Mesendoderm (in vitro differentiated cells): Measurements from ENCODE around the gene ZBTB43.

ENCODE experiments used
- DNase-seq: peaks from one replicate; pipeline ENCODE4 v3.0.0; 2013
- H2AK5ac ChIP-seq: 2 replicates; pipeline ENCODE4 v1.6.1; 2013; ENCODE audit warnings: low read length, inconsistent platforms
- H2BK120ac ChIP-seq: 2 replicates; pipeline ENCODE4 v1.6.1; 2013; ENCODE audit warnings: low read depth, mild to moderate bottlenecking, low read length, moderate library complexity, mixed read lengths
- H2BK15ac ChIP-seq: replicated peaks from 2 replicates; pipeline ENCODE4 v1.6.1; 2013; ENCODE audit warnings: low read depth, mild to moderate bottlenecking, moderate library complexity
- H2BK5ac ChIP-seq: 2 replicates; pipeline ENCODE4 v1.6.1; 2013; ENCODE audit warnings: low read length, inconsistent platforms
- H3K18ac ChIP-seq: 2 replicates; pipeline ENCODE4 v1.6.1; 2013; ENCODE audit warnings: mild to moderate bottlenecking, low read length, mixed read lengths
- H3K23ac ChIP-seq: one replicate; pipeline ENCODE4 v1.6.1; 2013; ENCODE audit warnings: low read length
- H3K27ac ChIP-seq: 2 replicates; pipeline ENCODE4 v1.5.1; 2013; ENCODE audit warnings: low read depth, mild to moderate bottlenecking, inconsistent platforms, low read length, moderate library complexity
- H3K27me3 ChIP-seq: 2 replicates; pipeline ENCODE4 v1.6.1; 2013; ENCODE audit warnings: low read length, control low read depth, mild to moderate bottlenecking, inconsistent platforms; ENCODE audit not compliant: insufficient read depth, poor library complexity
- H3K36me3 ChIP-seq: 2 replicates; pipeline ENCODE4 v1.6.1; 2013; ENCODE audit warnings: low read length, inconsistent platforms; ENCODE audit not compliant: control insufficient read depth, insufficient read depth
- H3K4ac ChIP-seq: one replicate; pipeline ENCODE4 v1.6.1; 2013; ENCODE audit warnings: low read depth, mild to moderate bottlenecking, low read length, moderate library complexity
- H3K4me1 ChIP-seq: 2 replicates; pipeline ENCODE4 v1.6.1; 2013; ENCODE audit warnings: low read depth, low read length, inconsistent platforms; ENCODE audit not compliant: control insufficient read depth
- H3K4me2 ChIP-seq: 2 replicates; pipeline ENCODE4 v1.6.1; 2013; ENCODE audit warnings: low read length
- H3K4me3 ChIP-seq: 2 replicates; pipeline ENCODE4 v1.5.1; 2013; ENCODE audit warnings: mild to moderate bottlenecking, low read length
- H3K56ac ChIP-seq: one replicate; pipeline ENCODE4 v1.6.1; 2013; ENCODE audit warnings: low read length
- H3K79me1 ChIP-seq: 2 replicates; pipeline ENCODE4 v1.6.1; 2013; ENCODE audit warnings: low read length, inconsistent platforms
- H3K79me2 ChIP-seq: 2 replicates; pipeline ENCODE4 v1.6.1; 2013; ENCODE audit warnings: mild to moderate bottlenecking, low read length; ENCODE audit not compliant: control insufficient read depth, insufficient read depth
- H3K9ac ChIP-seq: 2 replicates; pipeline ENCODE4 v1.6.1; 2013; ENCODE audit warnings: low read length, inconsistent platforms
- H4K5ac ChIP-seq: one replicate; pipeline ENCODE4 v1.6.1; 2013; ENCODE audit warnings: low read length
- H4K8ac ChIP-seq: one replicate; pipeline ENCODE4 v1.6.1; 2013; ENCODE audit warnings: low read depth, mild to moderate bottlenecking, control low read depth, low read length, moderate library complexity
- WGBS: extraction: QIAGEN DNeasy Blood & Tissue Kit; methylation state at CpG from one replicate; pipeline ENCODE4 v1.1.7; 2013; ENCODE audit warnings: low lambda C conversion rate, missing lambda C conversion rate; ENCODE audit not compliant: insufficient coverage; ENCODE audit errors: extremely low coverage; 5-methylcytosine and 5-hydroxymethylcytosine counted together

Gene ZBTB43

DNA sequence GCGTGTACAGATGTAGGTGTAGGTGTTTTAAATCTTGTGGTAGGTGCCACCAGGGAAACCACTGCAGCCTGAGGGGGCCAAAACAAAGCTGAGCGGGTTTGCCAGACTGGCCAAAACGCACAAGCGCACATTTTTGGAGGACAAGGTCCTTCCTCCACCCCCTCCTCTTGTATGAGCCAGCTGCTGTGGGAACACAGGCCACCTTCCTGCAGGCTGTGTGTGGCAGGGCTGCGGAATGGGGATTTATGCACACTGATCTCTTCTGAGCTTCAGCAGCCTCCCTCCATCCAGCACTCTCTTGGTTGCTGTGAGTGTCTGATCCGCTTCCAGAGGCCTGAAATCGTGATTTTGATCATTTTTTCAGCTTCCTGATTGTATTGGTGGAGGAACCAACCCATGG is 22.4 kb downstream of the ZBTB43 start:
- H3K56ac ChIP-seq, result no peak overlapping the region
- no peak overlapping the region for H3K4me3 ChIP-seq
- WGBS, result no CpG with 5 or more reads among the region's 7 CpGs
- no peak overlapping the region for H2BK15ac ChIP-seq
- no peak overlapping the region for H3K27ac ChIP-seq
- no peak overlapping the region for H3K9ac ChIP-seq
- H2AK5ac ChIP-seq, result no peak overlapping the region
- H3K4me1 ChIP-seq, result no peaks in the 10 kb centered on the region
- no peak overlapping the region for H3K4me2 ChIP-seq
- H3K79me2 ChIP-seq, result no peaks in the 10 kb centered on the region
- no peak overlapping the region for H3K4ac ChIP-seq
- no peak overlapping the region for H4K8ac ChIP-seq
- no peak overlapping the region for H3K23ac ChIP-seq
- H2BK120ac ChIP-seq, result no peak overlapping the region
- H3K27me3 ChIP-seq, result no peaks in the 10 kb centered on the region
- no peak overlapping the region for H3K18ac ChIP-seq
- no peak for DNase-seq
- H4K5ac ChIP-seq, result no peak overlapping the region
- no peak overlapping the region for H2BK5ac ChIP-seq
- peaks cover 3% of the 10 kb centered on the region for H3K79me1 ChIP-seq
- H3K36me3 ChIP-seq, result no peaks in the 10 kb centered on the region

- H3K23ac ChIP-seq, result no peak overlapping the region
- peaks cover 8% of the 10 kb centered on the region for H3K36me3 ChIP-seq
- no peak overlapping the region for H3K9ac ChIP-seq
- H3K4me2 ChIP-seq, result no peak overlapping the region
- H3K18ac ChIP-seq, result no peak overlapping the region
- no peak for DNase-seq
- H2AK5ac ChIP-seq, result no peak overlapping the region
- H3K4ac ChIP-seq, result no peak overlapping the region
- H4K5ac ChIP-seq, result no peak overlapping the region
- no peak overlapping the region for H3K56ac ChIP-seq
- peaks cover 3% of the 10 kb centered on the region for H3K79me1 ChIP-seq
- H4K8ac ChIP-seq, result no peak overlapping the region
- H3K27ac ChIP-seq, result no peak overlapping the region
- no peak overlapping the region for H2BK5ac ChIP-seq
- H3K79me2 ChIP-seq, result no peaks in the 10 kb centered on the region
- H3K4me3 ChIP-seq, result no peak overlapping the region
- no peaks in the 10 kb centered on the region for H3K4me1 ChIP-seq
- no peak overlapping the region for H2BK120ac ChIP-seq
- no peaks in the 10 kb centered on the region for H3K27me3 ChIP-seq
- H2BK15ac ChIP-seq, result no peak overlapping the region
- WGBS, result no CpG with 5 or more reads among the region's 1 CpG
Measured at GRCh38 chr9:126829035-126829434, 24.2 kb downstream of the ZBTB43 start.

DNA sequence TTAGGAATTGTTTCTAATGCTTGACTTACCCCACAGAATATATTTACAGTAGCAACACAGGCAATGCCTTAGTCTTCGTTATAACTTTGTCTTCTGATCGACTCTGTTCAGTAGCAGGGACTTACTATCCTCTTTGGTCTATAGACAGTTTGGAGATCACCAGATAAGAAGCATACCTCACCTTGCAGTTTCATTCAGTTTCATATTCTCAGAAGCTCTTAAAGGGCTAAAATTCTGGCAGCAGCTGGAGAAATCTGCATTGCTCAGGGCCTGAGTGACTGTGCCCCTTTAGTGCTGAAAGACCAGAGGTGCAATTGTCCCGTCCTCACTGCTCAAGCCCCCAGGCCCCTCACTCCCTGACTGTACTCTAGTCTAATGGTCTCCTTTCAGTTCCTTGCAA is 26.0 kb downstream of the ZBTB43 start:
- DNase-seq, result no peak
- H3K4me2 ChIP-seq, result no peak overlapping the region
- no peak overlapping the region for H2BK15ac ChIP-seq
- H2AK5ac ChIP-seq, result no peak overlapping the region
- no peak overlapping the region for H4K8ac ChIP-seq
- no peak overlapping the region for H3K56ac ChIP-seq
- H3K27ac ChIP-seq, result no peak overlapping the region
- no peaks in the 10 kb centered on the region for H3K4me1 ChIP-seq
- no peaks in the 10 kb centered on the region for H3K79me2 ChIP-seq
- H3K4ac ChIP-seq, result no peak overlapping the region
- H3K27me3 ChIP-seq, result no peaks in the 10 kb centered on the region
- no peak overlapping the region for H3K4me3 ChIP-seq
- H2BK120ac ChIP-seq, result no peak overlapping the region
- no peak overlapping the region for H3K23ac ChIP-seq
- no peak overlapping the region for H3K9ac ChIP-seq
- no peak overlapping the region for H4K5ac ChIP-seq
- H3K36me3 ChIP-seq, result peaks cover 8% of the 10 kb centered on the region
- no peak overlapping the region for H3K18ac ChIP-seq
- H2BK5ac ChIP-seq, result no peak overlapping the region
- WGBS, result no CpG with 5 or more reads among the region's 3 CpGs
- peaks cover 6% of the 10 kb centered on the region for H3K79me1 ChIP-seq

DNA sequence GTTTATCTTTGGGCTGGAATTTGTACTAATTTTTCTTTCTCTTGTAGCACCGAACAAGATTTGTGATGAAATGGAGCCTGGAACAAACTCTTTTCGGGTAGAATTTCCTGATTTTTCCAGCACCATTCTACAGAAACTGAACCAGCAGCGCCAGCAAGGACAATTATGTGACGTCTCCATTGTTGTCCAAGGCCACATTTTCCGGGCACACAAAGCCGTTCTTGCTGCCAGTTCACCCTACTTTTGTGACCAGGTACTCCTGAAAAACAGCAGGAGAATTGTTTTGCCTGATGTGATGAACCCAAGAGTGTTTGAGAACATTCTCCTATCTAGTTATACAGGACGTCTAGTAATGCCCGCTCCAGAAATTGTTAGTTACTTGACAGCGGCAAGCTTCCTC is 27.6 kb downstream of the ZBTB43 start:
- Histone ChIP-seq H3K79me2 (no peaks in the 10 kb centered on the region), H3K9ac (no peak overlapping the region), H3K79me1 (peaks cover 4% of the 10 kb centered on the region), H3K4ac (no peak overlapping the region), H3K27ac (no peak overlapping the region), H2AK5ac (no peak overlapping the region), H3K4me2 (no peak overlapping the region), H4K5ac (no peak overlapping the region), H2BK15ac (no peak overlapping the region), H3K56ac (no peak overlapping the region), H3K18ac (no peak overlapping the region), H3K27me3 (no peaks in the 10 kb centered on the region), H3K36me3 (peaks cover 8% of the 10 kb centered on the region), H2BK120ac (no peak overlapping the region), H4K8ac (no peak overlapping the region), H3K4me1 (no peaks in the 10 kb centered on the region), H2BK5ac (no peak overlapping the region), H3K23ac (no peak overlapping the region), H3K4me3 (no peak overlapping the region)
- no CpG with 5 or more reads among the region's 9 CpGs for WGBS
- DNase-seq, result no peak

- H4K8ac ChIP-seq, result no peak overlapping the region
- H2BK15ac ChIP-seq, result no peak overlapping the region
- H2BK120ac ChIP-seq, result no peak overlapping the region
- no peak overlapping the region for H3K23ac ChIP-seq
- H3K4me3 ChIP-seq, result no peak overlapping the region
- H2BK5ac ChIP-seq, result no peak overlapping the region
- H3K27ac ChIP-seq, result no peak overlapping the region
- H3K4me1 ChIP-seq, result no peaks in the 10 kb centered on the region
- no peaks in the 10 kb centered on the region for H3K27me3 ChIP-seq
- no peak overlapping the region for H3K4me2 ChIP-seq
- peaks cover 8% of the 10 kb centered on the region for H3K36me3 ChIP-seq
- no peak overlapping the region for H2AK5ac ChIP-seq
- no peaks in the 10 kb centered on the region for H3K79me2 ChIP-seq
- no peak overlapping the region for H3K18ac ChIP-seq
- H3K9ac ChIP-seq, result no peak overlapping the region
- H3K56ac ChIP-seq, result no peak overlapping the region
- H4K5ac ChIP-seq, result no peak overlapping the region
- WGBS, result no CpG with 5 or more reads among the region's 24 CpGs
- DNase-seq, result no peak
- H3K4ac ChIP-seq, result no peak overlapping the region
- peaks cover 4% of the 10 kb centered on the region for H3K79me1 ChIP-seq
Measured at GRCh38 chr9:126833020-126833419, 28.2 kb downstream of the ZBTB43 start.

DNA sequence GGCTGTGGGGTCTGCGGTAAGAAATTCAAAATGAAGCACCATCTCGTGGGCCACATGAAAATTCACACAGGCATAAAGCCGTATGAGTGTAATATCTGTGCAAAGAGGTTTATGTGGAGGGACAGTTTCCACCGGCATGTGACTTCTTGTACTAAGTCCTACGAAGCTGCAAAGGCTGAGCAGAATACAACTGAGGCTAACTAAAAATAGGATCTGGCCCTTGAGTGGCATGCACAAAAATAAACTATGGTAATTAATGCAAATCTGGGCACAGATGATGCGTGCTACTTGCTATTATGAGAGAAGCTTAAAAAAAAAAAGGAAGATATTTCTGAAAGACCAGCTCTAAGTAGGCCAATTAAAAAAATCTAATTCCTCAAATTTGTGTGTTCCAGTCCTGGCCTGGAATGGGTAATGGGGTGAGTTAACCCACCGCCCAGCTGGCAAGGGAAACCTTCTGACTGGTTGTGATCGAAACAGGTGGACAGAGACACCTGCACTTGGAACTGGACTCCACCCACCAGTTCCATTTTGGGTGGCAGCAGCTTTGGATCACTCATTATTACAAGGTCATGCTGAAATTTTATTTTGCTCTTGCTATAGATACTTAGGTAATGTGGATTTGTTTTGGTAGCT is 29.0 kb downstream of the ZBTB43 start:
- H3K56ac ChIP-seq, result no peak overlapping the region
- no peak overlapping the region for H3K18ac ChIP-seq
- H2BK5ac ChIP-seq, result no peak overlapping the region
- no peak overlapping the region for H2BK120ac ChIP-seq
- no peak overlapping the region for H2BK15ac ChIP-seq
- H3K9ac ChIP-seq, result no peak overlapping the region
- H3K4me2 ChIP-seq, result no peak overlapping the region
- no peak overlapping the region for H3K4ac ChIP-seq
- DNase-seq, result no peak
- H3K23ac ChIP-seq, result no peak overlapping the region
- no peaks in the 10 kb centered on the region for H3K79me2 ChIP-seq
- no peak overlapping the region for H2AK5ac ChIP-seq
- peaks cover 4% of the 10 kb centered on the region for H3K79me1 ChIP-seq
- peaks cover 8% of the 10 kb centered on the region for H3K36me3 ChIP-seq
- no peak overlapping the region for H3K4me3 ChIP-seq
- H4K8ac ChIP-seq, result no peak overlapping the region
- no peak overlapping the region for H4K5ac ChIP-seq
- no peak overlapping the region for H3K27ac ChIP-seq
- WGBS, result no CpG with 5 or more reads among the region's 8 CpGs
- H3K4me1 ChIP-seq, result no peaks in the 10 kb centered on the region
- H3K27me3 ChIP-seq, result no peaks in the 10 kb centered on the region
